GM19238 (cell line): ENCODE measurements around the gene MAML3.
"Not testable (repeated sequence)": the region's sequence is repeated elsewhere in the genome, so short reads cannot be mapped to it uniquely, and the experiment has no call there.

Experiments used
- DNase-seq: peaks from one replicate; pipeline ENCODE4 v3.0.0; 2011; ENCODE audit warnings: low spot score; ENCODE audit not compliant: insufficient read length

MAML3 gene

DNA sequence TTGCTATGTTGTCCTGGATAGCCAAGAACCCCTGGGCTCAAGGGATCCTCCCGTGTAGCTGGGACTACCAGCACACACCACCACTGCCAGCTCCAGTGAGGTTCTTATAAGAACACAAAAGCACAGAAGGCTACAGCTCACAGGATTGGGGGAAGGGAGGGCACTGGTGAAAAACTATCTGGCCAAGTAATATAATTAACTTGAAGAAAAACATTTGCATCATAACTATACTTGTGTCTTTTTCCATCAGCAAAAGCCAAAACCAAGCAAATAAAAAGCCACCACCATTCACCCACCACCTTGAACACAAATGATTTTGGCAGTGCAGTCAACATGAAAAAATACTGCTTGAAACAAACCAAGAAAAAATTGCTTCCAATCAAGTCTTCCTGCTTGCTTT, 188.2 kb downstream of the MAML3 start:
- no peak for DNase-seq

- no peak for DNase-seq
Measured at GRCh38 chr4:139963708-139964107, 190.3 kb downstream of the MAML3 start.

DNA sequence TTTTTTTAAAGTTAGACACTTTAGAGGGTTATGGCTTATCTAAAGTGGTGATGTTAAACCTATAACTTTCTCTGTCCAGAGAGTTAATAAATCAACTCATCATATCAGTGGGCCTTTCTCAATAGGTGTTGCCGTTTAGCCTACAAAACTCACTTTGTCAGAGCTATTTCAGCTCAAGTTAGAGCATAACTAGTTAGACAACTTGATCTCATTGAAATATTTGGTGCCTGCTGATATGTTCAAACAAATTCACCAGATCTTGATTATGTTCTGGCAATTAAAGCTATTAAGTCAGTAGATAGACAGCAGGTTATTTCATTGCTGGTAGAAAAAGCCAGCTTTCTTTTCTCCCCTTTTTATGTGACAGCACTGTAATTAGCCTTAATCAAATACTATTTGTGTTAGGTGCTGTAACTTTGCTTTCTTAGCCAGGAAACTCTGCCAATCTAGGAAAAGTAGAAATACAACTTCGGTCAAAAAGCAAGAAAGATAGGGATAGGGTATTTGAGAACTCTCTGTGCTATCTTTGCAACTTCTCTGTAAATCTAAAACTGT, 191.8 kb downstream of the MAML3 start:
- DNase-seq: no peak

GRCh38 chr4:139961344-139961946, 192.5 kb downstream of the MAML3 start:
- no peak for DNase-seq

GRCh38 chr4:139959396-139959795, 194.6 kb downstream of the MAML3 start:
- no peak for DNase-seq

DNA sequence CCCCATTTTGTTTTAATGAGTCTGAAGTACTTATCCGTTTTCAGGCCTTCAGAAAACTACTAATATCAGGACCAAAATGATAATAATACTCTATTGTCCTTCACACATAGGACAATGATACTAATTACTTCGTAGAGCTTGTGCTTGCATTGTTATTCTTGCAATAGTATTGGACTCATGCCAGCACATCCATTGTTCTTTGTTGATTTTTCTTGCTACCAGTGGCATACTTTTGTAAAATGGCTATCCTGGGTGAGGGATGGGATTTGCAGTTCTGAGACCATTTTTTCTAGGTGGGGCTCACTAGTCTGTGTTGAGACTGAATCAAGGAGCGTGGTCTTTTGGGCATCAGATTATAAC, 195.3 kb downstream of the MAML3 start:
- no peak for DNase-seq

DNA sequence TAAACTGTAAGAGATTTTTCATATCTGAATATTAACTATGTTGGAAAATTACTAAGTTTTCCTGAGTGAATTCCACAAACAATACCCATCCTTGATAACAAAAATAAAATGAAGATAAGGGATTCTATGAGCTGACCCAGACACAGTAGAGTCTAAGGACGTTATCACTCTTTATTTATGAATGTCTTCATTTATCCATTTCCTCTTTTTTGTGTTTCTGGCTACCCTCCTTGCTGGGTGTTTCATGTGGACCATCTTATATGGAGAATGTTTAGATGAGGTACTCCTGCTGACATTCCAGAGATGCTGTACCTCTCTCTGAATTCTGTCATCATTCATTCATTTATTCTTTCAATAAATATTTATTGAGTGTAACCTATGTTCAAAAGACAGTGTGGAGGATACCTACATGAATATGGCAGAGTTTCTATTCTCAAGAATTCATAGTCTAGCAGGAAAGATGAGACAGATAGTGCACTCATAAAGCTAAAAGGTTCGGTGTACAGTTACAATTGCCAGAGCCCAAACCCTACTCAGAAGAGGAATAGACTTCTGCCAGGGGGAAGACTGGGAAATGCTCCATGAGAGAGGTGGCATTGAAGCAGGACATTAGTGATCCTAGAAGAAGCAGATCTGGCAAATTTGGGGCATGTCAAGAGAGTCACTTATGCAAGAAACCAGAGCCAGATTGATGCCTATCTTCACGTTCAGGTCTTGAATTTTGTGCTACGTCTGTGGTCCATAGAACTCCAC, 195.8 kb downstream of the MAML3 start:
- DNase-seq: no peak

DNA sequence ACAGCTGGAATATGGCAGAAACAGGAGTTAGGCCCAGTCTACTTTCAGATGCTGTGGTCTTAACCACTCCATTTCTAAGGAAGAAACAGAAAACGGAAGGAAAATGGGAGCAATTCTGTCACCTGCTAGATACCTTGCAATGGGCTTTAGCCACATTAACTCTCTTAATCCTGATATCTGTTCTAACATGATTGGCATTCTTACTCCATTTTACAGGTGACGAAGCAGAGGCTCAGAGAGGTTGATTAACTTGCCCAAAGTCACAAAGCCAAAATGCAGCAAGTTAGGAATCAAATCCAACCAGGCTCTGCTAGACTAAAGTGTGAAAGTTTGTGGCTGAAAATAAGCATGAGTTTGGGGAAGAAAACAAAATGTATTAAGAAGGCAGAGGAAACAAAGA, 196.9 kb downstream of the MAML3 start:
- DNase-seq: no peak

DNA sequence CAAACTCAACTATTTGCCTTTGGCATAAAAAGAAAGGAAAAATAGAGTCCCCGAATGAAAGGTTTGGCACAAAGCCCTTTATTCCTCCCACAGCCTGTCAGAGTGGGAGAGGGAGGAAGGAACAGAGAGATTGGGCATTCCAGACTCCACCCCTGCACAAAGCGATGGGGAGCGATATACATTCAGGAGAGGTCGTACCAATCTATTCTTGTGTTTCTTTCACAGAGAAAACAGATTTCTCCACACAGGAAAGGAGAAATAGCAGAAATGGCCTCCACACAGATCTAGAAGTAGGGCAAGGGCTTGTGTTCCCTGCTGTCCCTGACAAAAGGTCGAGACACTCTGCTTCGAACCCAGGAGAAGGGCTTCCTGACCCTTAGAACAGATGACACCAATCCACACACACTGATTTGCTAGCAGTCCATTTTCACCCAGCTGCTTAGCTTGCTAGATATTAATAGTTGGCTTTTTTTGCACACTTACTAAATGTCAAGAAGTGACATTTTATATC, 197.4 kb downstream of the MAML3 start:
- DNase-seq: no peak

- DNase-seq: no peak
Measured at GRCh38 chr4:139955600-139955999, 198.4 kb downstream of the MAML3 start.

- DNase-seq: no peak
Measured at GRCh38 chr4:139954512-139954911, 199.5 kb downstream of the MAML3 start.

GRCh38 chr4:139951021-139951420, 203.0 kb downstream of the MAML3 start:
- no peak for DNase-seq

- DNase-seq: peak; percentile 16
Measured at GRCh38 chr4:139950568-139950967, 203.4 kb downstream of the MAML3 start.

DNA sequence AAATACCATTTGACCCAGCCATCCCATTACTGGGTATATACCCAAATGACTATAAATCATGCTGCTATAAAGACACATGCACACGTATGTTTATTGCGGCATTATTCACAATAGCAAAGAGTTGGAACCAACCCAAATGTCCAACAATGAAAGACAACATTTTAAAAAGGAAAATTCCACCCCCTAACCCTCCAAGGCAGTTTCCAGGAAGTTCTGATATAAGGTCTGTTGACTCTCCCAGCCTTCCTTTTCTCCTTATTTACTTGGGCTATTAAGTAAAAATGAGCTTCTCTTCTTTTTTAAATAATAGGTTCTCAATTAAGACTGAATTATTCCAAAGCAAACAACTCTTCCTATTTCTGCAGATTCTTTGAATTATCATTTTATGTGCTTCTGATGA, 209.1 kb downstream of the MAML3 start:
- not testable (repeated sequence) for DNase-seq

GRCh38 chr4:139943277-139943676, 210.7 kb downstream of the MAML3 start:
- DNase-seq: no peak

DNA sequence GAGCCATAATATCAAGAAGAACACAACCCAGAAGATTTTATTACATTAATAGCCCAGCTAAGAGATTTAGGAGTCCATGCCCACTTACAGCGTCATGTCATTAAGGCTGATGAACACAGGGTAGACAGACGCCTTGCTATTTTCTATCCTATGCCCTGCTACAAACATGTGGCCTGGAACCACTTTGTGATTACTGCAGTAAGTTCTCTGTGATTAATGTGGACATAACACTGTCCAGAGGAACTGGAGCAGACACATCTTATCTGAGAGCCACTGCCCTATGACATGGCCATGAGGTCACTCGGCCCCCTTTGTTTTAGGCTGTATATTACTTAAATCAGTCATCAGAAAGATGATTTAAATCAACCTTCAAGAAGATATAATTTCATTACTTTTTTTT, 211.7 kb downstream of the MAML3 start:
- no peak for DNase-seq

DNA sequence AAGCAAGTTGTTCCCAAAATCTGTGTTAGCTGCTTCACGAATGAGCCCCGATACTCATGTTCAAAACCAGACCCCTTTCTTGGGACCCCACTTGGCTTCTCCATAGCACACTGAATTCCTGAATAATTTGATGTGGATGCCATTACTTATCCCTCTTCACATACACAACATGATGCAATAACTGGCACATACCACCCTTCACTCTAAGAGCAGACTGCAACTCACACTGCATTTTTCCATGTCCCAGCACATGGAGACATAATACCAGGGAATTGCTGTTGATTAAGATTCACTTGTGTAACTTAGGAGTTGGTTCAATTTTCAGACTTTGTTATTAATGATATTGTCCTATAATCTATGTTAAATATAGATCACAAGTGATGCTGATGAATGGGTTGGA, 213.4 kb downstream of the MAML3 start:
- DNase-seq: no peak

DNA sequence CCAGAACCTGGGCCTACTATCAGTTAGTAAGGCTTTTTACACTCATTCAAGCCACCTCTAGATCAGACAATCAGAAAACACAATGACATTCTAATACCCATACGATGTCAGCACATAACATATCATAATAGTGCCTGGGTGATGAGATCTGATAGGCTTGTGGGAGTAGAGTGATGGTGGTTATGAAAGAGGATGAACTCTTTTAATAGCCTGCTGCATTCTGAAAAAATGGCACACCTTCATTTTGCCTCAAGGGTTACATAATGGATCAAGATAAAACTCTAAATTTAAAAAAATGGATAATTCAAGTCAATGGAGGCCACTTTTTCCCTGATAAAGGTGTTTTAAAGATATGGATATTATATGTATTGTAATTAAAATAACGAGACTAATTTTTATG, 215.6 kb downstream of the MAML3 start:
- DNase-seq: no peak

GRCh38 chr4:139935911-139936310, 218.1 kb downstream of the MAML3 start:
- no peak for DNase-seq

- DNase-seq: no peak
Measured at GRCh38 chr4:139934708-139935195, 219.2 kb downstream of the MAML3 start.

DNA sequence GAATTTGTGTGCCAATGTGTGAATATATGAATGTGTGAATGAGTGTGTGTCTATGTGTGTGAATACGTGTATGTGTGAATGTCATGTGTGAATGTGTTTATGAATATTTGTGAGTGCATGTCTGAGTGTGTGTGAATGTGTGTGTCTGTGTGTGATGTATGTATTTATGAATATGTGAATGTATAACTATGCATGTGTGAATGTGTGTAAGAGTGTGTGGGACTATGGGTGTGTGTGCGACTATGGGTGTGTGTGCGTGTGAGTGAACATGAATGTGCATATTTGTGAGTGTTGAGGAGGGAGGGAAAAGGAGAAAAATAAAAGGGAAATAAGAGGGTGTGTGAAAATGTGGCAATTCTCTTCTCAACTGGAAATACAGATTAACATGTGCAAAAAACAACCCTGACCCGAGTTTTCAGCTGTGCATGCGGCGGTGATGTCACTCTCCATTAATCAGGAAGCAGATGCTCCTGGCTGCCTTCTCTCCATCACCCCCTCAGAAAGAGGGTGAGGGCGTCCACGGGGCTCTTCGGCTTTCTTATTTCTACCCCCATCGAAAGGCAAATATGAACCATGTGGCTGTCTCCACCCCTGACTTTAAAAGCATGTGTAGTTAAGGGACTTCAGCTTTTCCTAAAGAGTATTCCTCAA, 219.8 kb downstream of the MAML3 start:
- no peak for DNase-seq

DNA sequence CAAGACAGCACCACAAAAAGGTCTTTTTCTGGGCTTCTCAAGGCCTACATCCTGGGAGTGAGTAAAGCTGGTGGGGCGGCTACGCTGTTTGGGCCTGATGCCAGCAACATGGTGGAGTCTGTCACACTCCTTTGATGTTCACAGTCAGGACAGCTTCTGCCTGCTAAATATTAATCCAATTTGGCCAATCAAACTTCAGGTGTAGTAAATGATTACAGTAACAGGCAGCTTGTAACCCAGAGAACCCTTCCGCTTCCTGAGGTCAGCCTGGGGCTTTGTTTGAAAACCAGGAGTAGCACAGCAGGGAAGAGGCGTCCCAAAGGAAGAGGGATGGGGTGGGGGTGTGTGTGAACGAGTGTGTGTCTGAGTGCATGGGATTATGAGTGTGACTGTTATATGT, 220.4 kb downstream of the MAML3 start:
- DNase-seq: no peak
